DMS 273 (cell line): Measurements from ENCODE around the gene SEPTIN14.
"Not testable (repeated sequence)": the region's sequence is repeated elsewhere in the genome, so short reads cannot be mapped to it uniquely, and the experiment has no call there.

Experiments
- DNase-seq: peaks from one replicate; lab custom pipeline; 2025; ENCODE audit not compliant: unreplicated experiment; lab: John Stamatoyannopoulos, UW

Gene SEPTIN14

DNA sequence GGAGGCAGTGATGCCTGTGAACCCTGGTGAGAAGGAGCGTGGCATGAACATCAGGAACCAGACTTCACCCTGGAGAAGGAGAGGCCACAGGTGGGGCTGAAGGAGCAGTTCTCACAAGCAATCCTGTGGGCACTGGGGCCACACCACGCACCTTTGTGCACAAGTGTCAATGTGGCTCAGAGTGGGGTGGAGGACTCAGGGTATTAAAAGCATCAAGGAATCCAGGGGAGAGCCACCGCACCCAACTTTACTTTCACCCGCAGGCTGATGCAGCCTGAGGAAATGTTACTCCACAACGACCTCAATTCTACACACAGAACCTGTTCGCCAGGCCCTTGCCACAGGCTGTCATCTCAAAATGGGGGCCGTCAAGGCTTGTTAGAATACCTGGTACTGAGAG is 77.1 kb downstream of the SEPTIN14 start:
- DNase-seq = not testable (repeated sequence)

DNA sequence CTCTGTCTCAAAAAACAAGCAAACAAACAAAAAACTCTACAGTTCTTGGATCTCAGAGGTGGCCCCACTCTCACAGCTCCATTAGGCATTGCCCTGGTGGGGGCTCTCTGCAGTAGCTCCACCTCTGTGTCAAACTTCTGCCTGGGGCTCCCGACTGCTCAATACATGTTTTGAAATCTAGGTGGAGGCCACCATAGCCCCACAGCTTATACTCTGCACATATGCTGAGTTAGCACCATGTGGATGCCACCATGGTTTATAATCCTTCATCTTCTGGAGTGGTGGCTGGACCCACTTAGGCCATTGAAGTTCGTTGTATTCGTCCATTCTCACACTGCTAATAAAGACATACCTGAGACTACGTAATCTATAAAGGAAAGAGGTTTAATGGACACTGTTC is 78.4 kb downstream of the SEPTIN14 start:
- DNase-seq = no peak

DNA sequence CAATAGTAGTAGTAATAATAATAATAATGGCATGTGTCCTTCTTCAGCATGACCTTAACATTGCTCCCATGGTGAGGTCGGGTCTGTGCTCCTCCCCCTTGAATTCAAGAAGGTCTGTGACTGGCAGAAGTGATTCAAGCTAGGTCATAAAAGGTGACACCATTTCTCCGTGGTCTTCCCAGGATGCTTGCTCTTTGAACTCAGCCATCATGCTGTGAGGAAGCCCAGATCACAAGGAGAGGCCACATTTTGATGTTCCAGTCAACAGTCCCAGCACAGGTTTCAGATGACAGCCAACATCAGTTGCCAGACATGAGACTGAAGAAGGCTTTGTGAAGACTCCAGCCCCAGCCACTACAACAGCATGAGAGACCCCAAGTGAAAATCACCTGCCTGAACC is 83.9 kb downstream of the SEPTIN14 start:
- DNase-seq = no peak

DNA sequence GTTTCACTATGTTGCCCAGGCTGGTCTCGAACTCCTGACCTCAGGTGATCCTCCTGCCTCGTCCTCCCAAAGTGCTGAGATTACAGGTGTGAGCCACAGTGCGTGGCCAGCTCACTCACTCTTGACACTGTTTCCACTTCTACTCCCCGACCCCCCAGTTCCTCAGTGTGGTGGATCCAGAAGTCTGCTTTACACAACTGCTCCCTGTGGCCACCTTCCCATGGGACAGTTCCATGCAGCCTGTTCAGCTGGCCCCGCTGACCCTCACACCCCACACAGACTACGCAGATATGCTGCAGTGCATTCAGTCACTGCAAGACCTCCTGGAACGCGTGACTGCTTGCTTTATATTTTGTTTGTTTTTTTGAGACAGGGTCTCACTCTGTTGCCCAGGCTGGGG is 86.4 kb downstream of the SEPTIN14 start:
- DNase-seq = no peak

DNA sequence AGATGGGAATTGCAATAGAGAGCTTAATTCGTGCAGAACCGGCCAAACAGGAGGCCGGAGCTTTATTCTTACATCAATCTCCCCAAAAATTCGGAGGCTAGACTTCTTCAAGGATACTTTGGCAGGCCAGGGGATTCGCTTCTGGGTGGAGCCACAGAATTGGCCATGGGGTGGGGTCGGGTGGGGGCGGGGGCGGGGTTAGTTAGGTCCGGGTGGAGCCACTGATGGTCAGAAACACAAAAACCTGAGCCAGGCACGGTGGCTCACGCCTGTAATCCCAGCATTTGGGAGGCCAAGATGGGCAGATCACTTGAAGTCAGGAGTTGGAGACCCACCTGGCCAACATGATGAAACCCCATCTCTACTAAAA is 87.5 kb downstream of the SEPTIN14 start:
- no peak for DNase-seq

DNA sequence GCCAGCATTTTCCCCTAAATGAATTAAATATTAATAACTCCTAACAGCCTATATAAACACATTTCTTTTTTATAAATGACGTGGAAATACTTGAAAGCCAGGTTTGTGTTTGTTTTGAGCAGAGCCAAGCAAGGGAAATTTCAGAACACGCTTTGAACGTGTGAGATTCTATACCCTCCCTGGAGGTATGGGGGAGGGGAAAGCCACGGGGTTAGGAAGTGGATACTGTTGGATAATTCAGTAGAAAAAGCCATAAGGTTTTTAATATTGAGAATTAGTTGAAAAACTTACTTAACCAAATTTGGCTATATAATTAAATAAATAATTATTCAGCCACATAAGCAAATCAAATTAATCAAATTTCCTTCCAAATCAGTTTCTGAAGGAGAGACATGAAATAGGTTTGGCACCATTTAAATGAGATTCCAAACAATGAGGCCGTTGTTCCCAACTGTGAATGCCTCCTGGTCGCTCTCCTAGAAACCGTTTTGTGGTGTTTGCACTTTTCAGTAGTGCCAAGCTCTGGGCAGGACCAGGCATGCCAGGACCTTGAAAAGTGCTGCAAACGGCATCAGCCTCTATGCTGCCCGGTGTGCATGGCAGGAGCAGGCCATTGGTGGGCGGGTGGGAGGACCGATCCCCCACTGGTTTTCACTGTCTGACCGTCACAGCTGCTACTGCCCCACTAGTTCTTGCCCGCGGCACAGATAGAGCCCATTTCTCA is 88.1 kb downstream of the SEPTIN14 start:
- peak; percentile 84 for DNase-seq

DNA sequence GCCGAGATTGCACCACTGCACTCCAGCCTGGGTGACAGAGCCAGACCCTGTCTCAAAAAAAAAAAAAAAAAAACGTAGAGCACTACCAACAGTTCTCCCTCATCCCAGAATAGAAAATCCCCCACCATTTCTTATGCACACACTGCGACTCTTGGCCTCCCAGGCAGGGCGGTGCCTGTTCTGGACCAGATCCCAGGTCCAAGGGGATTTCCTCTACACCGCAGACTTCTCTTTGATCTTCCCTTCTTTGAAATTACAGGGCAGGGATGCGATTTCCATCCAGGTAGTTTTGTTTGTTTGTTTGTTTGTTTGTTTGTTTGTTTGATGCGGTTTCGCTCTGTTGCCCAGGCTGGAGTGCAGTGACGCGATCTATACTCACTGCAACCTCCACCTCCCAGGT is 91.8 kb downstream of the SEPTIN14 start:
- DNase-seq = no peak

DNA sequence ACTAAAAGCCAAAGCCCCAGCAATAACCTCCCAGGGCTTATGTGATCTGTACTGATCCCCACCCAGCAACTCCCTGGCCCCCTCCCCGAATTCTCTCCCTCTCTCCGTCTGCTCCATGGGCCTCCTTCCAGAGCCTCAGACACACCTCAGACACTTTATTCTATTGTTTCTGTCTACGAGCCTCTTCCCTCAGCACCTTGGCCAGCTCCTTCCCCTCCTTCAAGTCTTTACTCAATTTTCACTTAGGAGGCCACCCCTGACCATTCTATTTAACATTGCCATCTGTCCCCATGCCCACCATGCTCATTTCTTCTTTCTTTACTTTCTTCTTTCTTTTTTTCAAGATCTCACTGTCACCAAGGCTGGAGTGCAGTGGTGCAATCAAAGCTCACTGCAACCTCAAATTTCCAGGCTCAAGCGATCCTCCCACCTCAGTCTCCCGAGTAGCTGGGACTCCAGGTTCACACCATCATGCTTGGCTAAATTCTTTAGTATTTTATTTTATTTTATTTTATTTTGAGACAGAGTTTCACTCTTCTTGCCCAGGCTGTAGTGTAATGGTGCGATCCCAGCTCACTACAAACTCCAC is 109.2 kb downstream of the SEPTIN14 start:
- not testable (repeated sequence) for DNase-seq

DNA sequence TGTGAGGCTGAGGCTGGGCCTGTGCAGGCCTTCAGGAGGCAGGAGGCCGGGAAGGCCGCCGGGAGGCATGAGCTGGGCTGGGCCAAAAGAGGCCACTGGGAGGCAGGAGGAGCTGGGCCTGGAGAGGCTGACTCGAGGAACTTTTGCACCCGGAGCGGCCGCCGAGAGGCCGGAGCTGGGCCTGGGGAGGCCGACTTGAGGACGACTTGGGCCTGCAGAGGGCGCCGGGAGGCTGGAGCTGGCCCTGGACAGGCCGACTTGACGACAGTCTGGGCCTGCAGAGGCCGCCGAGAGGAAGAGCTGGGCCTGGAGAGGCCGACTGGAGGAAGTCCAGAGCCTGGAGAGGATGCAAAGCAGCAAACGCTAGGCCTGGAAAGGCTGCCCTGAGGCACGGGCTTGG is 117.8 kb downstream of the SEPTIN14 start:
- DNase-seq = peak; percentile 8
